Fibroblast of lung (primary cell): Measurements from ENCODE around the gene TTF1.

Experiments
- CTCF ChIP-seq, 2 donors: IDR thresholded peaks in 1 of 2; conservative IDR thresholded peaks in 1 of 2; 1 replicate in 1 of 2; 2 replicates in 1 of 2; pipeline ENCODE4 v1.5.1; 2011 to 2012; ENCODE audit warnings: low read length in 2 of 2, control low read depth in 1 of 2, inconsistent platforms in 1 of 2, low read depth in 1 of 2, mild to moderate bottlenecking in 1 of 2
- EZH2 ChIP-seq: IDR thresholded peaks from 2 replicates; pipeline ENCODE4 v1.5.1; 2012; ENCODE audit warnings: low read length, control low read depth, mild to moderate bottlenecking; ENCODE audit errors: missing control alignments

GRCh38 chr9:132328580-132328979, 78.1 kb downstream of the TTF1 start:
- TF ChIP-seq CTCF (conservative IDR thresholded peaks at IDR 0.05 in 1 of 2, IDR thresholded peaks at IDR 0.05 in 1 of 2; ENCODE audit: low read depth in 1 of 2, low read length in 2 of 2) (no peak), EZH2 (no peak)
